AG09319 (cell line): ENCODE data around the gene SHKBP1.
"Not testable (repeated sequence)": the region's sequence is repeated elsewhere in the genome, so short reads cannot be mapped to it uniquely, and the experiment has no call there.

Experiments
- DNase-seq: peaks from one replicate; pipeline ENCODE4 v3.0.0-alpha.2; 2010; ENCODE audit warnings: low read depth; ENCODE audit errors: extremely low read depth
- TF ChIP-seq, protein P1 (sequence below): IDR thresholded peaks from 2 replicates; pipeline ENCODE4 v1.5.1; 2011; ENCODE audit warnings: low read depth, mild to moderate bottlenecking, inconsistent platforms, low read length, moderate library complexity

Gene SHKBP1

DNA sequence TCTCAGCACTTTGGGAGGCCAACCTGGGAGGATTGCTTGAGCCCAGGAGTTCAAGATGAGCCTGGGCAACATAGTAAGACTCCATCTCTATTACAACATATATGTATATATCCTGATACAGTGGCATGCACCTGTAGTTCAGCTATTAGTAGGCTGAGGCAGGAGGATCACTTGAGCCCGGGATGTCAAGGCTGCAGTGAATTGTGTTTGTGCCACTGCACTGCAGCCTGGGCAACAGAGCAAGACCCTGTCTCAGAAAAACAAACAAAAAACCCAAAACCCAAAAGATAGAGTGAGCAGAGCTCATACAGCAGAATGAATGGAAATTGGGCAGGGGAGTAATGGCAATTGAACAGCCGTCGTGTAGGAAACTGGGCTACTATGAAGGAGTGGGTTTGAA, 17.3 kb upstream of the SHKBP1 start:
- TF ChIP-seq, protein P1, sequence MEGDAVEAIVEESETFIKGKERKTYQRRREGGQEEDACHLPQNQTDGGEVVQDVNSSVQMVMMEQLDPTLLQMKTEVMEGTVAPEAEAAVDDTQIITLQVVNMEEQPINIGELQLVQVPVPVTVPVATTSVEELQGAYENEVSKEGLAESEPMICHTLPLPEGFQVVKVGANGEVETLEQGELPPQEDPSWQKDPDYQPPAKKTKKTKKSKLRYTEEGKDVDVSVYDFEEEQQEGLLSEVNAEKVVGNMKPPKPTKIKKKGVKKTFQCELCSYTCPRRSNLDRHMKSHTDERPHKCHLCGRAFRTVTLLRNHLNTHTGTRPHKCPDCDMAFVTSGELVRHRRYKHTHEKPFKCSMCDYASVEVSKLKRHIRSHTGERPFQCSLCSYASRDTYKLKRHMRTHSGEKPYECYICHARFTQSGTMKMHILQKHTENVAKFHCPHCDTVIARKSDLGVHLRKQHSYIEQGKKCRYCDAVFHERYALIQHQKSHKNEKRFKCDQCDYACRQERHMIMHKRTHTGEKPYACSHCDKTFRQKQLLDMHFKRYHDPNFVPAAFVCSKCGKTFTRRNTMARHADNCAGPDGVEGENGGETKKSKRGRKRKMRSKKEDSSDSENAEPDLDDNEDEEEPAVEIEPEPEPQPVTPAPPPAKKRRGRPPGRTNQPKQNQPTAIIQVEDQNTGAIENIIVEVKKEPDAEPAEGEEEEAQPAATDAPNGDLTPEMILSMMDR = no peak
- no peak for DNase-seq

DNA sequence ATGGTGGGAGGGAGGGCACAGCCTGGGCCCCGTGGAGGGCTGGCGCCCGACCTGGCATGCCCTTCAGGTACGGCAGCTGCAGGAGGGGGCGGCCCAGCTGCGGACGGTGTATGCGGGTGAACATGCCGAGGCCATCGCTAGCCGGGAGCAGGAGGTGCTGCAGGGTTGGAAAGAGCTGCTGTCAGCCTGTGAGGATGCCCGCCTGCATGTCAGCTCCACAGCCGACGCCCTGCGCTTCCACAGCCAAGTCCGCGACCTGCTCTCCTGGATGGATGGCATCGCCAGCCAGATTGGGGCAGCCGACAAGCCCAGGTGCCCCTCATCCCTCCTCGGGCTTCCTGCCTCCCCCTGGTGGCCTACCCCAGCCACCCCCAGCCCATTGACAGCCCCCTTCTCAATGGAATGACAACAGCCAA, 16.6 kb upstream of the SHKBP1 start:
- TF ChIP-seq, protein P1 = no peak
- DNase-seq = no peak

DNA sequence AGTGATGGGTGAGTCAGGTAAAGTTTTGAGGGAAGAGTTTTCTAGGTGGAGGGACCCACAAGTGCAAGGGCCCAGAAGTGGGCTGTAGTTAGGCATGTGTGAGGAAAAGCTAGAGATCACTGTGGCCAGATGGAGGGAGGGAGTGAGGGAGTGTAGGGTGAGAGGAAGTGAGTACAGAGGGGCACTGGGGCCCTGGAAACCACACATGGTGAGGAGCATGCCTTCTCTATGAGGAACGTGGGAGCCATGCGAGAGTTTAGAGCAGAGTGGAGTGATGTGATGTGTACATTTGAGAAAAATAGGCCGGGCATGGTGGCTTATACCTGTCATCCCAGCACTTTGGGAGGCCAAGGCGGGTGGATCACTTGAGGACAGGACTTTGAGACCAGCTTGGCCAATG, 14.7 kb upstream of the SHKBP1 start:
- TF ChIP-seq, protein P1 = no peak
- no peak for DNase-seq

DNA sequence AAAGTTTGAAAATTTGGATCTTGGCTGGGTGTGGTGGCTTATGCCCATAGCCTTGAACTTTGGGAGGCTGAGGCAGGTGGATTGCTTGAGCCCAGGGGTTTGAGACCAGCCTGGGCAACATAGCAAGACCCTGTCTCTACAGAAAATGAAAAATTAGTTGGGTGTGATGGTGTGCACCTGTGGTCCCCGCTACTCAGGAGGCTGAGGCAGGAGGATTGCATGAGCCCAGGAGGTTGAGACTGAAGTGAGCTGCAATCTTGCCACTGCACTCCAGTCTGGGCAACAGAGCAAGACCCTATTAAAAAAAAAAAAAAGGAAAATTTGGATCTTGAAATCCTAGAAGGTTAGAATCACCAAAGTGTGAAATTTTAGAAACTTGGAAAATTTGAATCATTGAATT, 12.1 kb upstream of the SHKBP1 start:
- DNase-seq = not testable (repeated sequence)

DNA sequence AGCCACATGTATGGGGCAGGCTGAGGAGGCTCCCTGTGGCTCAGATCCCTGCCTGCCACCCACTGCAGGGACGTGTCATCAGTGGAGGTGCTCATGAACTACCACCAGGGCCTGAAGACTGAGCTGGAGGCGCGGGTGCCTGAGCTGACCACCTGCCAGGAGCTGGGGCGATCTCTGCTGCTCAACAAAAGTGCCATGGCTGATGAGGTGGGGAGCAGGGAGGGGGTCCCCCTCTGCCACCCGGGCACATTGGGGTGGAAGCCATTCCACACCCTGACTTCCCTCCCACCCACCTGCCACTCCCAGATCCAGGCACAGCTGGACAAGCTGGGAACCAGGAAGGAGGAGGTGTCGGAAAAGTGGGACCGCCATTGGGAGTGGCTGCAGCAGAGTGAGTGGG, 11.3 kb upstream of the SHKBP1 start:
- no peak for DNase-seq
- TF ChIP-seq, protein P1 = no peak

DNA sequence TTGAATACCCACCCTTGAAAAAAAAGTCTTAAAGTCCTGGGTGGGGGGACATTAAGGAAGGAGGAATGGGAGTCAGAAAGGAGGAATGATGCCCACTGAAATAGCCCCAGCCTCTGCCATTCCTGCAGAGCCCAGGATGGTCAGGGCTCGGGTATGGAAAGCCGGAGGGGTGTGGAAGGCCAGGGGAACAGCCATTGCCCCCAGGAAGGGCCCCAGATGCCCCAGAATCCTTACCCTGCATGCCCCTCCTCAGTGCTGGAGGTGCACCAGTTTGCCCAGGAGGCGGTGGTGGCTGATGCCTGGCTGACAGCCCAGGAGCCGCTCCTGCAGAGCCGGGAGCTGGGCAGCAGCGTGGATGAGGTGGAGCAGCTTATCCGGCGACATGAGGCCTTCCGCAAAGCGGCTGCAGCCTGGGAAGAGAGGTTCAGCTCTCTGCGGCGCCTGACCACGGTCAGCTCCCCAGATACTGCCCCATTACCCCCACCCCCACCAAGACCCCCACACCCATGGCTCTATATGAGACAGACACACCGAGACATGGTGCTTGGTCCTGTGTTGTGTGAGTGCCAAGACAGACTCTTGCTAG, 10.7 kb upstream of the SHKBP1 start:
- TF ChIP-seq, protein P1 = no peak
- DNase-seq = no peak

DNA sequence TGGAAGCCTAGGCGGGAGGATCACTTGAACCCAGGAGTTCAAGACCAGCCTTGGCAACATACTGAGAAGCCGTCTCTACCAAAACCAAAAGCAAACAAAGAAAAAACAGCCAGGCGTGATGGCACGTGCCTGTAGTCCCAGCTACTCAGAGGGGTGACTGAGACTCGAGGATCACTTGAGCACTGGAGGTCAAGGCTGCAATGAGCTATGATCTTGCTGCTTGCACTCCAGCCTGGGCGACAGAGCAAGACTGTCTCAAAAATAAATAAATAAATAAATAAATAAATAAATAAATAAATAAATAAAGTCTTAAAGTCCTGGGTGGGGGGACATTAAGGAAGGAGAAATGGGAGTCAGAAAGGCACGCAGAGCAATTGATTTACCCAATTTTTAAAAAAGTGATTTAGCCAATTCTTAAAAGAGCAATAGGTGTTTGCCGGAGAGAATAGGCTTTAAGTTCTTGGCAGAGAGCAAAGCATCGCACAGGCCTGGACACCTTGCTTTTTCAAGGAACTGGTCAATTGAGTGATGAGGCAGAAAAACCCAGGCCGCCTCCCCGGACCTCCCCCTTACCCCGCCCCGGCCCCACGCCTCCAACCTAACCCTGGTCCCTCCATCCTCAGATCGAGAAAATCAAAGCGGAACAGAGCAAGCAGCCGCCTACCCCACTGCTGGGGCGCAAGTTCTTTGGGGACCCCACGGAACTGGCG, 9.5 kb upstream of the SHKBP1 start:
- TF ChIP-seq, protein P1 = no peak
- DNase-seq = no peak
